Adrenal gland (tissue), 12 donors: Measurements from ENCODE around the gene TECPR1. TPM values are rescaled to one million over a fixed set of nuclear protein-coding genes. Genes with fewer than 3 reads are reported as not detected.

Source experiments
- DNase-seq, 7 donors: peaks; one replicate each; pipeline ENCODE4 v3.0.0-alpha.2; 2019 to 2020
- H3K27ac ChIP-seq, 5 donors: fragments of 200-600 bp; sonication (generic) in 4 of 5; 1 replicate in 3 of 5; 2 replicates in 2 of 5; pipeline versions ENCODE4 v1.5.1 to v1.8.0; 2016 to 2020; ENCODE audit warnings: mild to moderate bottlenecking in 1 of 5
- H3K27me3 ChIP-seq: fragments of 200-600 bp; 2 replicates; pipeline ENCODE4 v1.8.0; 2021
- H3K36me3 ChIP-seq, 2 donors: fragments of 200-600 bp; replicated peaks in 1 of 2; 1 replicate in 1 of 2; 2 replicates in 1 of 2; pipeline versions ENCODE4 v1.5.1 to v1.8.0; 2018 to 2022
- H3K4me1 ChIP-seq, 2 donors: fragments of 200-600 bp; replicated peaks in 1 of 2; 1 replicate in 1 of 2; 2 replicates in 1 of 2; pipeline versions ENCODE4 v1.5.1 to v1.8.0; 2018 to 2021
- H3K4me3 ChIP-seq, 4 donors: fragments of 200-600 bp; sonication (generic) in 3 of 4; one replicate each; pipeline ENCODE4 v1.5.1; 2016 to 2018
- H3K9me3 ChIP-seq, 3 donors: fragments of 200-600 bp; sonication (generic) in 1 of 3; replicated peaks in 1 of 3; 1 replicate in 2 of 3; 2 replicates in 1 of 3; pipeline versions ENCODE4 v1.5.1 to v1.8.0; 2016 to 2021
- POLR2A ChIP-seq, 2 donors: fragments of 450-650 bp; IDR thresholded peaks; one replicate each; pipeline ENCODE4 v1.6.1; 2017; ENCODE audit warnings: antibody characterized with exemption in 2 of 2, mild to moderate bottlenecking in 2 of 2, moderate library complexity in 1 of 2
- WGBS, 4 donors: extraction: QIAGEN DNeasy Blood & Tissue Kit in 2 of 4; methylation state at CpG; one replicate each; pipeline versions ENCODE4 v1.1.5 to v1.1.7; 2013 to 2017; 5-methylcytosine and 5-hydroxymethylcytosine counted together
- intact Hi-C, 2 donors: fragments of 100-400 bp; cut with DNase I; formaldehyde crosslinking; loops; one replicate each; pipeline versions ENCODE4 v1.14.1 to v1.15.0; 2022 to 2023
- polyA plus RNA-seq, 3 donors: library from polyadenylated mRNA; stranded (reverse); fragments of 200-250 nt in 2 of 3; fragments of 350-450 nt in 1 of 3; fragmentation: Illumina TruSeq in 1 of 3; extraction: RNeasy Lipid Tissue Mini Kit (QIAGEN cat#74804) in 1 of 3; gene quantifications; one replicate each; pipeline ENCODE4 v1.2.3, GENCODE V29; 2013 to 2014
- total RNA-seq, 9 donors: library from RNA; depleted of rRNA in 4 of 9; stranded (reverse); fragments of >200 nt in 4 of 9; fragments of 120-200 nt in 1 of 9; fragmentation: NEBNext Ultra II Directional in 1 of 9; extraction: Animal tissue kit (Norgen Biotek cat#: 25700) in 1 of 9; gene quantifications; one replicate each; pipeline versions ENCODE4 v1.1.0 to v1.2.4, GENCODE V29; 2013 to 2023
- TF ChIP-seq, protein P1 (sequence below), 6 experiments: fragments of 450-650 bp in 4 of 6; fragments of 200-600 bp in 2 of 6; sonication (generic) in 1 of 6; IDR thresholded peaks; 1 replicate in 5 of 6; 2 replicates in 1 of 6; pipeline versions ENCODE4 v1.5.1 to v1.8.0; 2016 to 2021; ENCODE audit warnings: antibody characterized with exemption in 6 of 6, mild to moderate bottlenecking in 2 of 6, moderate library complexity in 1 of 6
- donor health status: healthy with polysubstance abuse.
- donor health status: Bipolar disorder and iron deficiency.
- donor health status: DM: yes; HTN: yes; CAD: no.
- donor health status: DM: no; HTN: no; CAD: no.
- donor health status: DM: no; HTN: no; CAD: no.
- donor health status: DM: yes; HTN: yes; CAD: no.

Gene TECPR1
- total and polyA plus RNA-seq, 12 donors = 6.2 to 36.4 (median 16.9) TPM

DNA sequence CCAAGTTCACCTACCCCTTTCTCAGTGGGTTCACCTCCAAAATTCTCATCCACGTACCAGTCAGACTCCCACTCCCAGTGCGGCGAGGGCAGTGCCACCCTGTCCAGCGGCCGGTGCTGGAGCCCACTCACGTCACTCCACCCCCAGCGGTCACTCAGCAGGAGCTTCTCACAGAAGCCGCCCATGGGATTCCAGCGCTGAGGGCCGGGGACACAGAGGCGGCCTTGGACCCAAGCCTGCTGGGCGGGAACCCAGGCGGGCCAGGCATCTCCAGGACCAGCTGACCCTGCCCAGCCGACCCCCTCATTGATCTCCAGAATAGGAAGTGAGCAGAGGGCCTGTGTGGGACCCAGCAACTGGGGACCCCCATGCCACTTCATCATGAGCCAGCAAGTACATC is 7.2 kb downstream of the TECPR1 start:
- Histone ChIP-seq H3K27ac (peak overlapping the region in 1 of 5 donors; percentile 52), H3K27me3 (no peaks in the 10 kb centered on the region), H3K4me1 (peaks cover 0 to 3% of the 10 kb centered on the region in 2 donors), H3K36me3 (peaks cover 0 to 8% of the 10 kb centered on the region in 2 donors), H3K4me3 (no peak overlapping the region), H3K9me3 (no peaks in the 10 kb centered on the region)
- TF ChIP-seq, protein P1, sequence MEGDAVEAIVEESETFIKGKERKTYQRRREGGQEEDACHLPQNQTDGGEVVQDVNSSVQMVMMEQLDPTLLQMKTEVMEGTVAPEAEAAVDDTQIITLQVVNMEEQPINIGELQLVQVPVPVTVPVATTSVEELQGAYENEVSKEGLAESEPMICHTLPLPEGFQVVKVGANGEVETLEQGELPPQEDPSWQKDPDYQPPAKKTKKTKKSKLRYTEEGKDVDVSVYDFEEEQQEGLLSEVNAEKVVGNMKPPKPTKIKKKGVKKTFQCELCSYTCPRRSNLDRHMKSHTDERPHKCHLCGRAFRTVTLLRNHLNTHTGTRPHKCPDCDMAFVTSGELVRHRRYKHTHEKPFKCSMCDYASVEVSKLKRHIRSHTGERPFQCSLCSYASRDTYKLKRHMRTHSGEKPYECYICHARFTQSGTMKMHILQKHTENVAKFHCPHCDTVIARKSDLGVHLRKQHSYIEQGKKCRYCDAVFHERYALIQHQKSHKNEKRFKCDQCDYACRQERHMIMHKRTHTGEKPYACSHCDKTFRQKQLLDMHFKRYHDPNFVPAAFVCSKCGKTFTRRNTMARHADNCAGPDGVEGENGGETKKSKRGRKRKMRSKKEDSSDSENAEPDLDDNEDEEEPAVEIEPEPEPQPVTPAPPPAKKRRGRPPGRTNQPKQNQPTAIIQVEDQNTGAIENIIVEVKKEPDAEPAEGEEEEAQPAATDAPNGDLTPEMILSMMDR (IDR thresholded peaks at IDR 0.05) = no peak
- TF ChIP-seq POLR2A (IDR thresholded peaks at IDR 0.05) = no peak
- intact Hi-C loops = loop anchor here in 1 of 2 donors (5.0 kb wide), 1 partner anchor 223 kb away; no protein-coding TSS in a partner anchor
- 88 to 96% (median 93%) methylated on average over 8 to 14 of the region's 14 CpGs for WGBS, 4 donors
- DNase-seq = peak in 1 of 7 donors; percentile 15

DNA sequence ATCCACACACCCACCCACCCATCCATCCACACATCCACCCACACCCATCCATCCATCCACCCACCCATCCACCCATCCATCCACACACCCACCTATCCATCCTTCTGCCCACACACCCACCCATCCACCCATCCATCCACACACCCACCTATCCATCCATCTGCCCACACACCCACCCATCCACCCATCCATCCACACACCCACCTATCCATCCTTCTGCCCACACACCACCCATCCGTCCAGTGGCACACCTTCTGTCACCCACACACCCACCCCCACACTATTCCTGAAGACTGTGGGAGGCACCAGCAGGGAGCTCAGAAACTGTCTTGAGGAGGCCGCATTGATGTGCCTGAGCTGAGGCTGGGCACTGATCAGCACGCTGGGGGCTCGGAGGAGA is 9.1 kb downstream of the TECPR1 start:
- no peak overlapping the region for H3K27ac ChIP-seq
- H3K36me3 ChIP-seq = peaks cover 0 to 16% of the 10 kb centered on the region in 2 donors
- H3K9me3 ChIP-seq = no peaks in the 10 kb centered on the region
- 73 to 94% (median 83%) methylated on average over 1 to 4 of the region's 4 CpGs for WGBS, 4 donors
- TF ChIP-seq POLR2A (IDR thresholded peaks at IDR 0.05) = no peak
- TF ChIP-seq, protein P1 (IDR thresholded peaks at IDR 0.05) = no peak
- no peaks in the 10 kb centered on the region for H3K27me3 ChIP-seq
- intact Hi-C loops = loop anchor here in 1 of 2 donors (5.0 kb wide), 1 partner anchor 221 kb away; no protein-coding TSS in a partner anchor
- peaks cover 0 to 3% of the 10 kb centered on the region in 2 donors for H3K4me1 ChIP-seq
- H3K4me3 ChIP-seq = no peak overlapping the region
- DNase-seq = no peak

DNA sequence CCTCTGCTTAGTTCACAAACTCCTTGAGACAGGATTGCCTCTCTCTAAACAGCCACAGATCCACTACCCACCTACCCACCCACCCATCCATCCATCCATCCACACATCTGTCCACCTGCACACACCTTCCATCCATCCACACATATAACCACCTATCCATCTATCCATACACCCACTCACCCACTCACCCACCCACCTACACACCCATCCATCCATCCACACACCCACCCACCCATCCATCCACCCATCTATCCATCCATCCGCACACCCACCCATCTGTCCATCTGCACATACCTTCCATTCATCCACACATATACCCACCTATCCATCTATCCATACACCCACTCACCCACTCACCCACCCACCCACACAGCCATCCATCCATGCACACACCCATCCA is 9.7 kb downstream of the TECPR1 start:
- Histone ChIP-seq H3K4me3 (no peak overlapping the region), H3K36me3 (peaks cover 0 to 22% of the 10 kb centered on the region in 2 donors), H3K4me1 (peaks cover 0 to 3% of the 10 kb centered on the region in 2 donors), H3K27ac (no peak overlapping the region), H3K27me3 (no peaks in the 10 kb centered on the region), H3K9me3 (no peaks in the 10 kb centered on the region)
- intact Hi-C loops = loop anchor here in 1 of 2 donors (5.0 kb wide), 1 partner anchor 220 kb away; no protein-coding TSS in a partner anchor
- DNase-seq = no peak
- 89 to 100% (median 92%) methylated on average over 1 of the region's 1 CpG for WGBS, 4 donors
- TF ChIP-seq POLR2A (IDR thresholded peaks at IDR 0.05) = no peak
- TF ChIP-seq, protein P1 (IDR thresholded peaks at IDR 0.05) = no peak

DNA sequence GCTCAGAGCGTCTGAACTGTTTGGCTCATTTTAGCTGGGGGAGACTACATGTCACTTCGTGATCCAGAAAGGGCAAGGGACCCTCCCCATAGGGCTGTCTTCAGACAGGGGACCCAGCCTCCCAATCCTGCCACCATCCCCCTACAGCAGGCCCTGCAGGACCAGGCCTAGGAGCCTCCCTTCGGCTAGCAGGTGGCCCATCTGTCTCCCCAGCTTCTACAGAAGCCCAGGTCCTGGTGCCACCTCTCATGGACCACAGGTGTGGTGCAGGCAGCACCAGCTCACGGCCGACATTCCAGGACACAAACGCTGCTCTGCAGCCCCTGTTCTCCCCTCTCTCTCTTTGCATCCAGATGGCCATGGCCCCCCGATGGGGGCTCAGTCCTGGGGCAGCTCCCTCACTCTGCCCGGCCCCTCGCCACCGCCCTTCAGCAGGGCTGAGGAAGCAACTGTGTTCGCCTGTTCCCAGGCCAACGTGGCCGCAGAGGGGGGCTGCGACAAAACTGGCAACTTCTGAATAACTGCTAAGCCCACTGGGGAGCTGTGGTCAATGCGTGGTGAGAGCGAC is 10.3 kb downstream of the TECPR1 start:
- WGBS, 4 donors = 68 to 89% (median 87%) methylated on average over 3 to 16 of the region's 16 CpGs
- no peak overlapping the region for H3K27ac ChIP-seq

More for the DNA sequence above, 10.3 kb downstream of the TECPR1 start:
- Histone ChIP-seq H3K9me3 (no peaks in the 10 kb centered on the region), H3K4me3 (no peak overlapping the region), H3K27me3 (no peaks in the 10 kb centered on the region), H3K4me1 (peaks cover 0 to 3% of the 10 kb centered on the region in 2 donors), H3K36me3 (peaks cover 0 to 22% of the 10 kb centered on the region in 2 donors)
- intact Hi-C loops = loop anchor here in 1 of 2 donors (5.0 kb wide), 1 partner anchor 219 kb away; no protein-coding TSS in a partner anchor
- TF ChIP-seq, protein P1 (IDR thresholded peaks at IDR 0.05) = no peak
- no peak for TF ChIP-seq POLR2A (IDR thresholded peaks at IDR 0.05)
- DNase-seq = no peak
